ENCODE measurements around the gene NF1.
"Not testable (repeated sequence)": the region's sequence is repeated elsewhere in the genome, so short reads cannot be mapped to it uniquely, and the experiment has no call there.

The NF1 gene

GRCh38 chr17:31171701-31172100, 76.9 kb downstream of the NF1 start:
- TF ChIP-seq CTCF (conservative IDR thresholded peaks at IDR 0.05) = no peak
- H3K27ac ChIP-seq = no peak overlapping the region

GRCh38 chr17:31172388-31172787, 77.6 kb downstream of the NF1 start:
- no peak overlapping the region for H3K27ac ChIP-seq
- TF ChIP-seq CTCF (conservative IDR thresholded peaks at IDR 0.05) = no peak

GRCh38 chr17:31174215-31174614, 79.4 kb downstream of the NF1 start:
- no peak overlapping the region for H3K27ac ChIP-seq
- TF ChIP-seq CTCF (conservative IDR thresholded peaks at IDR 0.05) = no peak

GRCh38 chr17:31175237-31175636, 80.5 kb downstream of the NF1 start:
- no peak overlapping the region for H3K27ac ChIP-seq
- TF ChIP-seq CTCF (conservative IDR thresholded peaks at IDR 0.05) = no peak

- not testable (repeated sequence) for H3K27ac ChIP-seq
Measured at GRCh38 chr17:31176143-31176542, 81.4 kb downstream of the NF1 start.

GRCh38 chr17:31178951-31179350, 84.2 kb downstream of the NF1 start:
- not testable (repeated sequence) for H3K27ac ChIP-seq

- H3K27ac ChIP-seq = peak overlapping the region; percentile 47
- TF ChIP-seq CTCF (conservative IDR thresholded peaks at IDR 0.05) = no peak
Measured at GRCh38 chr17:31195305-31195704, 100.5 kb downstream of the NF1 start.

- H3K27ac ChIP-seq = no peak overlapping the region
- TF ChIP-seq CTCF (conservative IDR thresholded peaks at IDR 0.05) = no peak
Measured at GRCh38 chr17:31198026-31198425, 103.2 kb downstream of the NF1 start.

GRCh38 chr17:31198666-31199065, 103.9 kb downstream of the NF1 start:
- H3K27ac ChIP-seq = not testable (repeated sequence)
